Body of pancreas (tissue), 4 donors: ENCODE data around the gene TSC22D2.

Experiments used
- POLR2A ChIP-seq, 3 donors: fragments of 450-650 bp; IDR thresholded peaks; one replicate each; pipeline ENCODE4 v1.6.1; 2016; ENCODE audit warnings: antibody characterized with exemption in 3 of 3, mild to moderate bottlenecking in 2 of 3
- TF ChIP-seq, protein P1 (sequence below), 7 experiments: fragments of 450-650 bp in 4 of 7; fragments of 200-600 bp in 3 of 7; sonication (generic) in 3 of 7; IDR thresholded peaks; one replicate each; pipeline ENCODE4 v1.5.1; 2016 to 2019; ENCODE audit warnings: antibody characterized with exemption in 7 of 7

DNA sequence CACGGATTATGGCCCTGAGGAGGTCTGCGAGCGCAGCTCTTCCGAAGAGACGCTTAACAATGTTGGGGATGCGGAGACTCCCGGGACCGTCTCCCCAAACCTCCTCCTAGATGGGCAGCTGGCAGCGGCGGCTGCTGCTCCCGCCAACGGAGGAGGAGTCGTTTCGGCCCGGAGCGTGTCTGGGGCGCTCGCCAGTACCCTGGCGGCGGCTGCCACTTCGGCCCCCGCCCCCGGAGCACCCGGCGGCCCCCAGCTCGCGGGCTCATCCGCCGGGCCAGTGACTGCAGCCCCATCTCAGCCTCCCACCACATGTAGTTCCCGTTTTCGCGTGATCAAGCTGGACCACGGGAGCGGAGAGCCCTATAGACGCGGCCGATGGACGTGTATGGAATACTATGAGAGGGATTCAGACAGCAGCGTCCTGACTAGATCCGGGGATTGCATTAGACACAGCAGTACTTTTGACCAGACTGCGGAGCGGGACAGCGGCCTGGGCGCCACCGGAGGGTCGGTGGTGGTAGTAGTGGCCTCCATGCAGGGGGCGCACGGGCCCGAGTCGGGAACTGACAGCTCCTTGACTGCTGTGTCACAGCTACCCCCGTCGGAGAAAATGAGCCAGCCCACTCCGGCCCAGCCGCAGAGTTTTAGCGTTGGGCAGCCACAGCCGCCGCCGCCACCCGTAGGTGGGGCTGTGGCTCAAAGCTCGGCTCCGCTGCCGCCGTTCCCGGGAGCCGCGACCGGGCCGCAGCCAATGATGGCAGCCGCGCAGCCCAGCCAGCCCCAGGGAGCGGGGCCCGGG lies 1.6 kb downstream of the TSC22D2 start:
- TF ChIP-seq, protein P1, sequence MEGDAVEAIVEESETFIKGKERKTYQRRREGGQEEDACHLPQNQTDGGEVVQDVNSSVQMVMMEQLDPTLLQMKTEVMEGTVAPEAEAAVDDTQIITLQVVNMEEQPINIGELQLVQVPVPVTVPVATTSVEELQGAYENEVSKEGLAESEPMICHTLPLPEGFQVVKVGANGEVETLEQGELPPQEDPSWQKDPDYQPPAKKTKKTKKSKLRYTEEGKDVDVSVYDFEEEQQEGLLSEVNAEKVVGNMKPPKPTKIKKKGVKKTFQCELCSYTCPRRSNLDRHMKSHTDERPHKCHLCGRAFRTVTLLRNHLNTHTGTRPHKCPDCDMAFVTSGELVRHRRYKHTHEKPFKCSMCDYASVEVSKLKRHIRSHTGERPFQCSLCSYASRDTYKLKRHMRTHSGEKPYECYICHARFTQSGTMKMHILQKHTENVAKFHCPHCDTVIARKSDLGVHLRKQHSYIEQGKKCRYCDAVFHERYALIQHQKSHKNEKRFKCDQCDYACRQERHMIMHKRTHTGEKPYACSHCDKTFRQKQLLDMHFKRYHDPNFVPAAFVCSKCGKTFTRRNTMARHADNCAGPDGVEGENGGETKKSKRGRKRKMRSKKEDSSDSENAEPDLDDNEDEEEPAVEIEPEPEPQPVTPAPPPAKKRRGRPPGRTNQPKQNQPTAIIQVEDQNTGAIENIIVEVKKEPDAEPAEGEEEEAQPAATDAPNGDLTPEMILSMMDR (IDR thresholded peaks at IDR 0.05): peak; percentile 47 to 82 (median 66)
- TF ChIP-seq POLR2A (IDR thresholded peaks at IDR 0.05): peak; percentile 71 to 86 (median 84)
